ENCODE results near the gene MGP.
A peak's percentile ranks its signal among the peaks of the same experiment; 100 is the strongest.

MGP gene

DNA sequence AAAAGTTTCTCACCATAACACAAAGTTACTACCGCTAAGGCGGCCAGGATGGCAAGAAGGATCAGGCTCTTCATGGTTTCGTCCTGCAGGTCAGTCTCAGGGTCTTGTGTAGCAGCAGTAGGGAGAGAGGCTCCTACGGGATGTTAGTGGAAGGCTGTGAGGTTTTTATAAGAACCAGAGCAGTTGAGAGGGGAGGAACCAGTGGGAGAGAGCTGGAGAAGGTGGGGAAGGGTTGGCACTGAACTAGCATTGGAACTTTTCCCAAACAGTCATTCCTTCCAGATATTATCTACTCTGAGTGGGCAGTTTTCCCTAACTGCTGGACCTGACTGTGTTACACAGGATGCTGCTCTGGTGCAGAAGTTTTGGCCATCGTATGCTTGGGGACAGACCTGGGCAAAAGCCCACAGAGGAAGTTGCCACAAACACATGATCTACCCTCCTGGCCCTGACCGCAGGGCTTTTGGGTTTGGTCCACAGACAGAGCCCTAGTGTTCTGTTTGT is at the start of gene MGP:
MGP (minus strand) TSS at position 137 of the 504 bp plus-strand sequence; CDS start at position 74, 63 bp downstream.
- in situ Hi-C loops (cut with HindIII; ENCODE audit: low pct_unique_long_range_greater_than_20kb, low sequenced_read_pairs) = no loop called here
- peak in 1 of 2 experiments; percentile 92 for DNase-seq (ENCODE audit: low read depth in 1 of 2, low spot score in 1 of 2)

DNA sequence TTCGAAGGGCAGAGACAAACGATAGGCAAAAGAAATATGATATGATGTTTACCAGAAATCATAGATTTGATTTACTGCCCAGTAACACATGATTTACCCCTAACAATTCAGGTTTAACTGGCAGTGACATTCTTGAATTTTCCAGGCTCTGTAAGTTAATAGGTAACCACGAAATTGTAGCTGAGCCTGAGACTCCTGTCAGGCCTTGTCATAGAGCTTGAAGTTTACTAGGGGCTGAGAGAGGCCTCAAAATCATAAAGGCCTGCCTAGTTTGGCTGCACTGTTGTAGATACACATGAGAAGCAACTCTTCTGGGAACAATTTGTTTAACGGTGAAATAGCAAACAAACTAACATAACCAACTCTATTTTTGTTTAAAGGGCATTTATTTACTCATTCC is 49.4 kb upstream of the MGP start:
- TF ChIP-seq JUND (IDR thresholded peaks at IDR 0.05; ENCODE audit: low read depth) = no peak
- in situ Hi-C loops (cut with HindIII; ENCODE audit: low pct_unique_long_range_greater_than_20kb, low sequenced_read_pairs) = no loop called here
- peak in 1 of 2 experiments; percentile 54 for DNase-seq (ENCODE audit: low read depth in 1 of 2, low spot score in 1 of 2)

More for the DNA sequence above, at the start of gene MGP:
- TF ChIP-seq JUND (IDR thresholded peaks at IDR 0.05; ENCODE audit: low read depth) = no peak

DNA sequence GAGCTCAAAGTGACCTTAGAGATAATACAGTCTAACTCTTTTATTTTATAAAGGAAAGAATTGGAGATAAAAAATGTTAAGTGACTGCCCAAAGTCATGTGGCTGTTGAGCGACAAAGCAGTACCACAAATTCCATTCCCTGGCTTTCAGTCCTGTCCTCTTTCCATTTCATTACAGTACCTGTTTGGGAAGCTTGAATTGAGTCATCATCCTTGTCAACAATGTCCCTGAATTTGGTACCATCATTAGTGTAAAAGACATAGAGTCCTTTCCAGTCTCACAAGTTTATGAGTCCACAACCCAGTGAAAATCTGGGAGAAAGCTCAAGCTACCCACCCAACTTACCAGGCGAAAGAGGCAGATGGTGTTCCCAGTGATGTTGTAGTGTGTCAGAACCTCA is 48.9 kb upstream of the MGP start:
- in situ Hi-C loops (cut with HindIII; ENCODE audit: low pct_unique_long_range_greater_than_20kb, low sequenced_read_pairs) = no loop called here
- no peak for TF ChIP-seq JUND (IDR thresholded peaks at IDR 0.05; ENCODE audit: low read depth)
- no peak for DNase-seq (ENCODE audit: low read depth in 1 of 2, low spot score in 1 of 2)

DNA sequence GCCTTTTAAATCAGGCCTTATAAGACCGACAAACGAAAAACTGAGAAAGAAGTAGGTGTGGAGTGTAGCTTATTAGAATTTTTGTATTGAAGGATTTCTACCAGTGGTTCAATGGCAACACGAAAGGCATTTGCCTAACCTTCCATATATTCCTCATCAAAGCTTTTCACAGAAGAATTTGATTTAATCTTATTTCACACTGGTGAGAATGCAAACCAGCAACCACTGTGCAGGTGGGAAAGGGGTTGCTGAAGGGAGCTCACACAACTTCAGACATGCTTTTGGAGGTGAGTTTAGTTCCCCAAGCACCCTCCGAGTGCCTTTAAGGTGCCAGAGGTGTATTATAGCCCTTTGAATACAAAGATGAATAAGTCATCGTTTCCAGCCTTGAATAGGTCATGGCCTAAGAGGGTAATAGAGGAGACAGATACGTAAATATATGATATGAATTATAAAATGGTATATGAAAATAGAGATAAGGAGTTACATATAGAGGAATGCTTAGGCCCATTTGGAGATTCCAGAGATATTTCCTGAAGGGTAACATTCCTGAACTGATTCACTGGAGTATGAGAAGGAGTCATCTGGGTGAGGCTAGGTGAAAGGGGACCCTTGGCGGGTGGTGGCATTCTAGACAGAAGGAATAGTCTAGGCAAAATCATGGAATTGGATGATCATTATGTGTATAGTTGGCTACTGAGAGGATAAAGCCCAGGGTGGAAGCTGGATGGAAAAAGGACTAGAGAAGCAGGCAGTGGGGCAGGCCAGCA is 46.3 kb upstream of the MGP start:
- in situ Hi-C loops (cut with HindIII; ENCODE audit: low pct_unique_long_range_greater_than_20kb, low sequenced_read_pairs) = no loop called here
- no peak for DNase-seq (ENCODE audit: low read depth in 1 of 2, low spot score in 1 of 2)
- no peak for TF ChIP-seq JUND (IDR thresholded peaks at IDR 0.05; ENCODE audit: low read depth)

DNA sequence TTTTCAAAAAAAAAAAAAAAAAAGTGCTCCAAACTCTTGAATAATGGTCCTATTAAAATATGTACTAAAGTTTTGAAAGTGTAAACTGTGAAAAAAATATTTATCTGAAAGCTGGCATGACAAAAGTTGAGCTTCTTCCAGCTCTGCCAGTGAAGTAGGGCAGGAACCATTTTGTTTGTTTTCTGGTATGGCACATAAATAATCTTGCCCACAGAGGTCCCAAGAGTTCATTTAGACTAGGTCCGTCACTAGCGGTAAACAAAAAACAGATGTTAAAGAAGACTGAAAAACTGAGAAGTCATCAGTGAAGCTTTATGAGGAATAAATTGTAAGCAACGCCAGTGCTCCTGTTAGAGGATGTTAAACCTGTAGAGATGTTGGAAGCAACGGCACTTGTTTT is 45.7 kb upstream of the MGP start:
- DNase-seq (ENCODE audit: low read depth in 1 of 2, low spot score in 1 of 2) = no peak
- in situ Hi-C loops (cut with HindIII; ENCODE audit: low pct_unique_long_range_greater_than_20kb, low sequenced_read_pairs) = no loop called here
- TF ChIP-seq JUND (IDR thresholded peaks at IDR 0.05; ENCODE audit: low read depth) = no peak

DNA sequence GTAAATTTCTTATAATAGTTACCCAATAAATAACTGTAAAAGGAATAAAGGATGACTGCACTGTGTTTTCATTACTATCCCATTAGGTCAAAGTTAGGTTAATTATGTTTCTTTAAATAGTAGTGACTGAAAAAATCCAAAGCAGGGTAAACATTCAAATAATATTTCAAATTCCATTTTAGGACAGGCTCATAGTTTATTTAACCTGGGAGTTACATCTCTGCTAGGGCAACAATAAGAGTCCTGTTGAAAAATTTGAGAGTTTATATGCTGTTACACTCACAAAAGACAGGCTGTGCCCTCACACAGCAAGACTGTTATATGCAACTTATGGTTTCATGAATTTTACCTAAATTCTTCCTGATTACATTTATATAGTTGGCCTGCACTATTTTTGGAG is 44.6 kb upstream of the MGP start:
- peak in 1 of 2 experiments; percentile 69 for DNase-seq (ENCODE audit: low read depth in 1 of 2, low spot score in 1 of 2)
- no peak for TF ChIP-seq JUND (IDR thresholded peaks at IDR 0.05; ENCODE audit: low read depth)
- in situ Hi-C loops (cut with HindIII; ENCODE audit: low pct_unique_long_range_greater_than_20kb, low sequenced_read_pairs) = no loop called here

DNA sequence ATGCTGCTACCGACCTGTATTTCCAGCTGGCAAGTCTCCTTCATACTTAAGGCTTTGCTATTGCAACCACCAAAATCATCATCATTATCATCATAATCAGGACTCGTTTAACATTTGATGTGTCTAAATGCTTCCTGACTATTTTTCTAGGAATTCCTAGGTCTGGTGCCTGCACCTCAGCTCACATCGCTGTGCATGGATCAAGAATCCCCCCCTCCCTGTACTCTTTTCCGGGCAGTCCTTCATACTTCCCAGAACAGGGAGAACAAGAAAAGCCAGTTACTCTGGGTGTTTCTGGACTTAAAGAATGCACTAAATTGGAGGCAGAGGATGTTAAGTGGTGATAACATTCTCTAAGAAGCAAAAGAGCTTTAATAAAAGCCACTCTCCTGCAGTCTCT is 43.3 kb upstream of the MGP start:
- peak in 1 of 2 experiments; percentile 92 for DNase-seq (ENCODE audit: low read depth in 1 of 2, low spot score in 1 of 2)
- in situ Hi-C loops (cut with HindIII; ENCODE audit: low pct_unique_long_range_greater_than_20kb, low sequenced_read_pairs) = no loop called here
- TF ChIP-seq JUND (IDR thresholded peaks at IDR 0.05; ENCODE audit: low read depth) = 0 out of 2 replicates have a peak, but pooled peaks have one; percentile 30

DNA sequence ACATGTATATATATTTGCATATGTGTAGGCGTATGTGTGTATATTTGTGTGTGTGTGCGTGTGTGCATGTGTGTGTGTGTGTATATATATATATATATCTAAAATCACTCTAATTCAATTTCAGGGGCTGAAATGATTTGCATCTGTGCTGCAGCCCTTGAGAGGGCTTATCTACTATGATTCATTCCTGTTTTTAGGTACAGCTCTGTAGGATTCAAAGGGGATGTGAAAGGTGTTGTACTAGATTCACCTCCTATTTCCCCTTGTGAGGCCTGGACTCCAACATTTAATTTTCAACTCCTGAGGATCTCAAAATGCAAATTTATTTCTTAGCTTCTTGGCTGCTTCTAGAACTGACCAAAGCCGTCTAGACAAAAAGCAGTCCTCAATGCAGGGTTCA is 41.6 kb upstream of the MGP start:
- in situ Hi-C loops (cut with HindIII; ENCODE audit: low pct_unique_long_range_greater_than_20kb, low sequenced_read_pairs) = no loop called here
- no peak for TF ChIP-seq JUND (IDR thresholded peaks at IDR 0.05; ENCODE audit: low read depth)
- DNase-seq (ENCODE audit: low read depth in 1 of 2, low spot score in 1 of 2) = no peak

DNA sequence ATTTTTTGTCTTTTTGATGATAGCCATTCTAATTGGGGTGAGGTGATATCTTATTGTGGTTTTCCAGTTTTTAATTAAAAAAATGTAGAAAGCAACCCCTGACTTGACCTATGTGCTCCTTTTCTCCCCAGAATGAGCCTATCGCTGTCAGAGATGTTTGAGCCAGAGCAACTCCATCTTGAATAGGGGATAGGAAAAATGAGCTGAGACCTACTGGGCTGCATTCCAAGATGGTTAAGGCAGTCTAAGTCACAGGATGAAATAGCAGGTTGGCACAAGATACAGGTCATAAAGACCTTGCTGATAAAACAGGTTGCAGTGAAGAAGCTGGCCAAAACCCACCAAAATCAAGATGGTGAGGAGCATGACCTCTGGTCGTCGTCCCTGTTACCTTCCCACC is 38.9 kb upstream of the MGP start:
- no peak for DNase-seq (ENCODE audit: low read depth in 1 of 2, low spot score in 1 of 2)
- in situ Hi-C loops (cut with HindIII; ENCODE audit: low pct_unique_long_range_greater_than_20kb, low sequenced_read_pairs) = no loop called here
- TF ChIP-seq JUND (IDR thresholded peaks at IDR 0.05; ENCODE audit: low read depth) = no peak

DNA sequence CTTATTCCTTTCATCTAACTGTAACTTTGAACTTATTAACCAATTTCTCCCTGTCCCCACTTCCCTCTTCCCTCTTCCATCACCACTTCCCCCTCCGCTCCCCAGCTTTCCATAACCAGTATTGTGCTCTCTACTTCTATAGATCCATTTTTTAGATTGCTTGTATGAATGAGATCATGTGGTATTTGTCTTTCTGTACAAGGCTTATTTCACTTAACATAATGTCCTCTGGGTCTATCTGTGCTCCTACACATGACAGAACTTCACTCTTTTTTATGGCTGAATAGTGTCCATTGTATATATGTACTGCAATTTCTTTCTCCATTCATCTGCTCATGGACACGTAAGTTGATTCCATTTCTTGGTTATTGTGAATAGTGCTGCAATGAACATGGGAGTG is 38.3 kb upstream of the MGP start:
- in situ Hi-C loops (cut with HindIII; ENCODE audit: low pct_unique_long_range_greater_than_20kb, low sequenced_read_pairs) = no loop called here
- no peak for TF ChIP-seq JUND (IDR thresholded peaks at IDR 0.05; ENCODE audit: low read depth)
- peak in 1 of 2 experiments; percentile 7 for DNase-seq (ENCODE audit: low read depth in 1 of 2, low spot score in 1 of 2)

DNA sequence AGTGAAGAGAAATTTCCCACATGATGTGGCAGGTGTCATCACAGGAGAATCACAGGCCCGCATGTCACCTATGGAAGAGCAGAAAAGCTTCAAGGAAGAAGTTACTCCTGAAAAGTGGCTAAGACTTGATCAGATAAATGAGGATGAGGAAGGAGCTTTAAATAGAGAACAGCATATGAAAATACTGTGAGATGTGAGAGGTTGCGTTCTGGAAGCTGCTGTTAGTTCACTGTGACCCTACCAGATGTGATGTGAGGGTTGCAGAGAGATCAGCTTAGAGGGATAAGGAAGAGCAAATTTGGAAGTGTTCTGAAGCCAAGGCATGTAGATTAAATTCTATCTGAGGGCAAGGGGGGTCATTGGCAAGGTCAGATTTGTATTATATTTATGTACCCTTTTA is 35.6 kb upstream of the MGP start:
- no peak for DNase-seq (ENCODE audit: low read depth in 1 of 2, low spot score in 1 of 2)
- TF ChIP-seq JUND (IDR thresholded peaks at IDR 0.05; ENCODE audit: low read depth) = no peak
- in situ Hi-C loops (cut with HindIII; ENCODE audit: low pct_unique_long_range_greater_than_20kb, low sequenced_read_pairs) = no loop called here

DNA sequence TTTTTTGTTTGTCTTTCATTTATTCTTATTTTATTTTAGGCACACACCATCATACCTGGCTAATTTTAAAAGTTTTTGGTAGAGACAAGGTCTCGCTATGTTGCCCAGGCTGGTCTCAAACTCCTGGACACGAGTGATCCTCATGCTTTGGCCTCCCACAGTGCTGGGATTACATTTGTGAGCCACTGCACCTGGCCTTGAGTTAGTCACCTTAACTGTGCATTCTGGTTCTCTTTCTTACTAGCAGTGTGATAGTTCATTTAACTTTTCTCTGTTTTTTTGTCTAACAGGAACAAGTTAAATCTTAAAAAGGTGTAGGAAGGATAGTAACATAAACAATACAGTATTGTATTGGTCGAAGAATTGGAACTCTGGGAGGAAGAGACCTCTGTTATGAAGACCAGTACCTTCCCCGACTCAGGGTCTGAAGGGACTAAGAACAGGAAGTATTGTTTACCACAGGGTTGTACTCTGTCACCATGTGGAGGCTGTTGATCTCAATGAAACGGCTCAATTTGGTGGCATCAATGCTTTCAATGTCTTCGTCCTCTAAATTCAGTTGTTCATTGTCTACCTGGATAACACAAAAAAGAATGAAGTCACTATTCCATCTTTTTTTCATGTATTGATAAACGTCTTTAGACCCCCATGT is 34.9 kb upstream of the MGP start:
- TF ChIP-seq JUND (IDR thresholded peaks at IDR 0.05; ENCODE audit: low read depth) = no peak
- in situ Hi-C loops (cut with HindIII; ENCODE audit: low pct_unique_long_range_greater_than_20kb, low sequenced_read_pairs) = no loop called here
- DNase-seq (ENCODE audit: low read depth in 1 of 2, low spot score in 1 of 2) = no peak

DNA sequence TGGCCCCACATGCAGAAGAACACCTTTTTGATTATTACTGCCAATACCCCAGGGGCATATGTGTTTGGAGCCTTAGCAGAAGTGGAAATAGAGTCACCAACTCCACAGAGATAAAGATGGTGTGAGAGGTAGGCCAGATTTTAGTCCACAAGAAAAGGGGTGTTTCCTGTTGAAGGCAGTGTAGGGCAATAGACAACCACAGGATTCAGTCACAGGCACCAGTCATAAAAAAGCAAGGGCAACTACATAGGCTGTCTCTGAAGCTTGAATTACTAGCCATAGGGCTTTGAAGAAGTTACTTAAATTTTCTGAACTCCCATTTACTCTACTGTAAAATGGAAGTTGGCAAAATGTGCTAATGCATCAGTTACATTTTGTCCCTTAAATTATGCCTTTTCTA is 33.8 kb upstream of the MGP start:
- in situ Hi-C loops (cut with HindIII; ENCODE audit: low pct_unique_long_range_greater_than_20kb, low sequenced_read_pairs) = no loop called here
- TF ChIP-seq JUND (IDR thresholded peaks at IDR 0.05; ENCODE audit: low read depth) = no peak
- no peak for DNase-seq (ENCODE audit: low read depth in 1 of 2, low spot score in 1 of 2)

All from T47D (cell line).